Non-pigmented ciliary epithelial cell (primary cell): ENCODE measurements around the gene KIRREL3.

Experiments used
- DNase-seq: peaks from one replicate; pipeline ENCODE4 v3.0.0-alpha.2; 2010; ENCODE audit warnings: low read depth

KIRREL3 gene

DNA sequence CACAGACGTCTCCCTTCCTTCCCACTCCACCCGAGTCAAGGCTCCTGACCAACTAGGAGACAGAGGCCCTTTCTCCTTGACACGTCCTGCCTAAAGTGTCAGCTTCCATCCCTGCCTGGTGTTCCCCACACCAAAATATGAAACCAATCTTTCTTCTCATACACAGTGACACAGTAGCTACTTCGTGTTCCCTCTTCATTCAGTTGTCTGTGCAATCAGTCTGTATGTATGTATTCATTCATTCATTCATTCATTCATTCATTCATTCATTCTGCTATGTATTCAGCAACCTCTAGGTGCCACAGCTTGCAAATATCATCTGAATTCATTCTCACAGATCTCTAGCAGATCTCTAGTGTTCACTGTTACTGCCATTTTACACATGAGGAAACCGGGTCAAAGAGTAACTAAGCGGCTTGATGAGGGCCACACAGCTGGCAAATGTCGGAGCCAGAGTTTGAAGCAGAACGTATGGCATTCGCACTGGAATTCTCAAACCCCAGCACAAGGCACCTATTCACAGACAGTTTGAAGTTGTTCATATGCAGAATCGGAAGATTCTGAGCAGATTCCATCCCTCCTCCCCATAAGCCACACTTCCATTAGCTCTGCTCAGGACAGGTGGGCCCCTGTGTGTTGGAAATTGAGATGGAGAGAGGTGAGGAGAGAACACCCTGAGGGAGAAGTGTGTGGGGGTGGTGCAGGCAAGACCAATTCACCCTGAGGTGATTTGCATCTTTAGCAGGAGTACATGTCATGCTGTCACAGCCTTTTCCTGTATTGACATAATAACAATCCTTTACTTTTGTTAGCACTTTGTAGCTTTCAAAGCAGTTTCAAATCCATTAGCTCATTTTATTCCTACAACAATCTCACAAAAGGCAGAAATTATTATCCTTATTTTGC lies 369.4 kb downstream of the KIRREL3 start:
- no peak for DNase-seq

- DNase-seq: no peak
Observed at GRCh38 chr11:126630488-126630887, 370.1 kb downstream of the KIRREL3 start.

DNA sequence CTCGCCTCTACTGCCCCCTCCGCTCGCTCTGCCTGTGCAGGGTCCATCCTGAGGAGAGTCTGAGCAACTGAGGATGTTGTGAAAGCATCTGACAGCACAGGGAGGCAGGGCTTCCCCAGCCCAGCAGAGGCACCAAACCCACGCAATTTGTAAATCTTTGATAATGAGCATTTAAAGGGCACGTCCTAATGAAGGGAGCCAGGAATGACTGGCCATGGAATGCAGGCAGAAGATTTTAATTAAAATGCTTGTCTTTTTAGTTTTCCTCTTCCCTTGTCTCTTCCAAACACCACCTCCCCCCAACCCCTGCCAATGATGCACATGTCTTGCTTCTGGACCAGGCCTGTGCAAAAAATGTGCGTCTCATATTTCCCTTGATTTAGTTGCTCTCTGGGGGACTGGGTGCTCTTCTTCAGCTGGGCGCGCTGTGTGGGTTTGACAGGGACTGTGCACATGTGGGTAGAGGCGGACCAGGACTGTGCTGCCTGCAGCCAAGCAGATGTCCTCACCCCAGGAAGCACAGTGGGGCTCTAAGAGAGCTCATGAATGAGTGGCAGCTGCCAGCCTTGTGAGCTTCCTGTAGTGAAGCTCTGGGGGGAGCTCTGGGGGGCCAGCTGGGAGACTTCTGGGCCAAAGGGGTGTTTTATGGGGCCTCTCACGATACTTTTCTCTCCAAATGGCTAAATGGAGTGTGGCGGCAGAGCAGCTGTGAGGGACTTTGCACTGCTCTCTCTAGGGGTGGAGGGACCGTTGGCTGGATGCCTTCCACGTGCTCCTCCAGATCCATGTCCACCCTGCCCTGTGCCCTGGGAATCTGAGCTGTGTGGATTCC lies 371.6 kb downstream of the KIRREL3 start:
- DNase-seq: no peak

- no peak for DNase-seq
Observed at GRCh38 chr11:126628450-126628789, 372.1 kb downstream of the KIRREL3 start.

- no peak for DNase-seq
Observed at GRCh38 chr11:126627421-126627820, 373.1 kb downstream of the KIRREL3 start.

GRCh38 chr11:126624506-126624905 lies 376.1 kb downstream of the KIRREL3 start:
- DNase-seq: no peak

DNA sequence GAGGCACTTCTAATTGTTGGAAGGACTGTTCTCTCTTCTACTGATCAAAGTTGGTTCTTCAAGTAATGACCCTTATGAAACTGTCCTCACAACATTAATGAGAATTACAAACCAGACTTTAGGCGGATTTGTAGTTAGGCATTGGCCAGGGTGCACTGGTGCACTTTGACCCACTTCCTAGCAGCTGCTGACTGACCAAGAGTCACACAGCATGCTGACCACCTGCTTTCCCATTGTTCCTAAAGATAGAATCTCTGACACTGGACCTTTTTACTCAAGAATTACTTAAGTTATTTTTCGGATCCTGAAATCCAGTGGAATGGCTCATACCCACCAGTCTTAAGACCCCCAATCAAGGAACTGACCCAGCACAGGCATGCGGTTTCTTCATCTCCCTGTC lies 381.1 kb downstream of the KIRREL3 start:
- DNase-seq: no peak

- no peak for DNase-seq
Observed at GRCh38 chr11:126615845-126616244, 384.7 kb downstream of the KIRREL3 start.

- DNase-seq: no peak
Observed at GRCh38 chr11:126613272-126613671, 387.3 kb downstream of the KIRREL3 start.

DNA sequence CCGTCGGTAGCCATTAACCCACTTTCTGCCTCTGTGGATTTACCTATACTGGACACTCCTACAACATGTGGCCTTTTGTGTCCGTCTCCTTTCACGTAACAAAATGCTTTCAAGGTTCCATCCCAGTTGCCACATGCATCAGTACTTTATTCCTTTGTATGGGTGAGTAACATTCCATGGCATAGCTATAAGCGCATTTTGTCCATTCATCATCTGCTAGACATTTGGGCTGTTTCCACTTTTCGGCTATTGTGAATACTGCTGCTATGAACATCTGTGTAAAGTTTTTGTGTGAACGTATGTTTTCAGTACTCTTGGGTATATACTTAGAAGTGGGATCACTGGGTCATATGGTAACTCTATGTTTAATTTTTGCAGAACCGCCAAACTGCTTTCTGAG lies 387.9 kb downstream of the KIRREL3 start:
- no peak for DNase-seq

DNA sequence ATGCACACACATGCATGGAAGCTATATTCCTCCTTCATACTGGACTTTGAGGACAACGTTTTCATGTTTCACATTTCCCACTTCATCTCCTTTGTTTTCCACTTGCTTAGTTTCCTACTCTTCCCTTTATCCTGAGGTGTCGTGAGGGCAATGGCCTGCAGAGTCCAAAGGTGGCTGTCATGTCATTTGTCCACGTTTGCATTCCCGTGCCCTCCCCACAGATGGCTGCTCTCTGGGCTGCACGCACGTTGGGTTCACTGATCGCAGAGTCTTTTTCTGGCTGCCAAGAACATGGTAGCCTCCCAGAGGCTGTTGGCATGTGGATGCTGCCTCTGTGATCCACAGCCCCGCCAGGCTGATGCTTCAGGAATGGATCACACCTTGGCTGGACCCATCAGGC lies 389.1 kb downstream of the KIRREL3 start:
- no peak for DNase-seq

- no peak for DNase-seq
Observed at GRCh38 chr11:126608658-126609057, 391.9 kb downstream of the KIRREL3 start.

GRCh38 chr11:126607776-126608541 lies 392.6 kb downstream of the KIRREL3 start:
- no peak for DNase-seq

GRCh38 chr11:126607374-126607773 lies 393.2 kb downstream of the KIRREL3 start:
- no peak for DNase-seq

GRCh38 chr11:126606484-126606883 lies 394.1 kb downstream of the KIRREL3 start:
- no peak for DNase-seq

DNA sequence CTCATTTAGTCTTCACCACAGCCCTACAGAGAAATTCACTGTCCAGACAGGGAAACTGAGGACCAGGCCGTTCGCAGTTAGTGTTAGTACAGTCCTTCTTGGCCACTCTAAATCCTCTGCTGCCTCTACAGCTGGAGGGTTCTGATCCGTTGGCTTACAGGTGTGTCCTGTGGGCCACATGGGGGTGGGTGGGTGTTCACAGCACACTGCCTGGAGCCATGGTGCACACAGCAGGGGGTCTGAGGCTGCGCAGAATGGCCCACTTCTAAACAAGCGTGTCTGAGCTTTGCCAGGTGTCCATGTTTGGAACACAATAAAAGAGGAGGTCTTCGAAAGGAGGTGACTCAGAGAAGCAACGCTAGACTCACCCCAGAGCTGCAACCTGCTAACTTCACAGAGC lies 396.1 kb downstream of the KIRREL3 start:
- no peak for DNase-seq

DNA sequence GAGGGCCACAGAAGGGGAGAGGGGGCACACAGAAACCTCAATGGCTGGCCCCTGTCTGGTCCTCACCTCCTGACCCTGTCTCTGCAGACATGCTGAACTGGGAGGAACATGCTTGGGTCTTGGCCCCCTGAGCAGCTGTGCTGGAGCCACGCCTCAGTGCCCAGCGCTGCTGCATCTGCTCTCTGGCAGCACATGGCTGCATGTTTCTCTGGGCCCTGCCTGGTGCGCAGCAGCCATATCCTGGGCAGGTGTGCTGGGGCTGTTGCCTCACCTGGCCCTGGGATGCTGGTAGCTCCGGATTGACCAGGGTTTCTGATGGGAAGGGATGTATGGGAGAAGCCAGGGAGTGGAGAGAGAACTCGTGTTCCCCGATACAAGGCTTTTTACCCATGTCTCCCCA lies 397.1 kb downstream of the KIRREL3 start:
- no peak for DNase-seq

GRCh38 chr11:126602993-126603392 lies 397.6 kb downstream of the KIRREL3 start:
- DNase-seq: no peak

GRCh38 chr11:126602349-126602940 lies 398.1 kb downstream of the KIRREL3 start:
- DNase-seq: no peak

- DNase-seq: no peak
Observed at GRCh38 chr11:126601550-126602215, 398.9 kb downstream of the KIRREL3 start.

DNA sequence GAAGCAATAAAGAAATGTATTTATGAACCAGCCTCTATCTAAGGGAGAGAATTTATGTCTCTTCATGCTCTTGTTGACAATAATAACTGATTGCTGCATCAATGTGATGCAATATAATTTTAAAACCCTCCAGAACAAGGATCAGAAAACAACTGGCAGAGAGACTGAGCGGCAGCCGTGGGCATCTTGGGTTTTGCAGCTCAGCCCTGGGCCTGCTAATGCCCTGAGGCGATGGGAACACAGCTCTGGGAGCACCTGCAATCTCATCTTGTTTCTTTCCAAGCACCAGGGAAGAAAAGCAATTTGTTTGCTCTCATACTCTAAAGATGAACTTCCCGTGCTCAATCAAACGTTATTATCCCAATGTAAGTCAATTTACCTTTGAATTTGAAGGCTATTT lies 399.4 kb downstream of the KIRREL3 start:
- DNase-seq: no peak
